Coronary artery (tissue), 2 donors: ENCODE measurements around the gene CDS1.

Experiments
- DNase-seq: peaks from one replicate; pipeline ENCODE4 v3.0.0-alpha.2; 2017; ENCODE audit warnings: low spot score
- H3K27ac ChIP-seq, 2 donors: fragments of 200-600 bp; sonication (generic); one replicate each; pipeline ENCODE4 v1.5.1; 2016 to 2019
- H3K4me3 ChIP-seq: fragments of 200-600 bp; sonication (generic); 2 replicates; pipeline ENCODE4 v1.5.1; 2016; ENCODE audit warnings: mild to moderate bottlenecking, moderate library complexity
- CTCF ChIP-seq: fragments of 200-600 bp; sonication (generic); IDR thresholded peaks from one replicate; pipeline ENCODE4 v1.5.1; 2019; ENCODE audit warnings: antibody characterized with exemption

The CDS1 gene

DNA sequence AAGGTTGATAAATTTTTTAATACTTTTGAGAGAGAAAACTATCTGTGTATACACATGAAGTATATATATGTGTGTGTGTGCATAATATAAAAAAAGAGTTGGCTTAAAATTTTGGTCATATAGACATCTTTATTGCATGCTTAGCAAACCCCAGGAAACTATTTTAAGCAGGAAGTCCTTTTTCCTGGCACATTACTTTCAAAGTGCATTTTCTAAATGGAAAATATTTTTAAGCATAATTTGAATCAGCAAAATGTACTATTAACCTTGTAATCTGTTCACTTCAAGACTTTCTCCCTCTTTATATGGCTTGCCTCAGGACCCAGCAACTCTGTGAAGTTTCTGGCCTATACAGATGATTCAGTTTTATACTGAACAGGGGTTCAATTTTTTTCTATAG is 106.3 kb downstream of the CDS1 start:
- H3K4me3 ChIP-seq, result no peak overlapping the region
- DNase-seq, result no peak
- no peak for TF ChIP-seq CTCF
- no peak overlapping the region for H3K27ac ChIP-seq

DNA sequence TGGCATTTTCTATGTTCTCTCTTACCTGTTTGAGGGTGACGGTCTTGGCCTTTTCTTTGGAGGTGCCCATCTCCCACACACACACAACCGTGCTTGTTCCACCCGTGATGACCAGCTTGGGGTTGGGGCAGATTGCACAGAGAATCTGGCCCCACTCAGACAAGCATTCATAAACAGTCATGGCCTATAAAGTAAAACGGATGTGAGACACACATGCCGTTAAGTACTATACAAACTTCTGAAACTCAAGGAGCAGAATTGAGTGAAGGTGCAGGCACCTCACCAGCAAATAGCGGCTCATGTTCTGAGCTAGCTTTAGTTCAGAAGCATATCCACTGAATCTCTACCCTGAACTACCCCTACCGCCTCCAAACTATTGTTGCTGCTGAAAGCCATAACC is 107.6 kb downstream of the CDS1 start:
- TF ChIP-seq CTCF, result no peak
- no peak overlapping the region for H3K4me3 ChIP-seq
- no peak overlapping the region for H3K27ac ChIP-seq
- DNase-seq, result no peak

GRCh38 chr4:84691170-84691691 is 108.3 kb downstream of the CDS1 start:
- TF ChIP-seq CTCF, result no peak
- H3K27ac ChIP-seq, result no peak overlapping the region
- no peak overlapping the region for H3K4me3 ChIP-seq
- no peak for DNase-seq

DNA sequence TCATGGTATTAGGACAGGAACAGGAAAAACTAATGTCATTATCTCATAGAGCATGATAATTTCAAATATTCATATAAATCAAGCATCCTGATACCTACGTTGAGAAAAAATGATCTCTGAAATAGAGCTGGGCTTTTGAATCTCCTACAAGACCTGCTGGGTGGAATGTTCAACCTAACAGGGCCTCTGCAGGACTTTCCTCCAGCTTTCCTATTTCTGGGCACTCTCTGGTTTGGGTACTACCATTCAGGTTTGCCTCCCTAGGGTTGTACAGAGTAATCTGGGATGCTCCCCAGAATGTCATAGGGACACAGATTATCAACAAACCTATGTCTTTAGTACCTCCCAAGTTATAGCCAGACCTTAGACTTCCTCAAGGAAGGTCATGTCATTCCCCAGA is 108.9 kb downstream of the CDS1 start:
- TF ChIP-seq CTCF, result no peak
- DNase-seq, result no peak
- Histone ChIP-seq H3K4me3 (no peak overlapping the region), H3K27ac (no peak overlapping the region)

DNA sequence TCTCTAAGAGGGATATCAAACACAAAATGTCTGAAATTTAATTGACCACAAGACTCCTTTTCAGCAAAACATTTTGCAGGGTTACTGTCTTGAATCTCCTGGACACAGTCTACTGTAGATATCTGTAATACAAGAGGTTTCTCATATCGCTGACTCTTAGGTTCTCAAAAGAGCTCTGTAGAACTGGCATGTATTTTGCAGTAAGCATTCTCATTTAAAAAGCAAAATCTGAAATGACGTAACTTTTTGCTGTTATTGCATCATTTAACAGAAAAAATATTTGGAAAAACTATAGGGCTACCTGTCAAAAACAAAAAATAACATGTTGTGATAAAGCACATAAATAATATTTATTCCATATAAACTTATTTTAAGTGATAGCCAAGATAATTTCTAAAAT is 114.2 kb downstream of the CDS1 start:
- DNase-seq, result no peak
- H3K27ac ChIP-seq, result no peak overlapping the region
- H3K4me3 ChIP-seq, result no peak overlapping the region
- TF ChIP-seq CTCF, result no peak

DNA sequence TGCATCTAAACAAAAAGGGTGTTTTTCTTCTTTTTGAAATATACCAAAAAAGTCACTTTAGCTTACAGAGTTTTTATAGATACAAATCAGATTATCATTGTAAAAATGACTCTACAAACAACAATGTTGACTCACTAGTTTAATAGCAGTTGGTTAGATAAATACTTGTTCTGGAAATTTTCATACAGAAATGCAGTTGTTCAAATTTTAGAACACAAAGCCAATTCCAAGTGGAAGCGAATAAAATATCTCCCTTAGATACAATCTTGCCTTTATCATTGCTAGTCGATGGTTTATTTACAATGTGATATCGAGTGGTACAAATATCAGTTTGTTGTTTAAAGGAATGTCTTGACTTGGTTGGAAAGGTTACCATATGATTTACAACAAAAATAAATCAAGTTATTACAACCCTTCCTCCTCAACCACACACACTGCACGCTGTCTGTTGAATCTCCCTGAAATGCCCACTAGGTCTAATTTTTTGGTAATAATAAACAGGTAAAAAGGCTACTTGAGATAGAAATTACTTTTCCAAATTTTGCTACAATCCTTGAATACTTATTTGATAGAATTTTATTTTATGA is 114.8 kb downstream of the CDS1 start:
- Histone ChIP-seq H3K27ac (no peak overlapping the region), H3K4me3 (no peak overlapping the region)
- no peak for DNase-seq
- TF ChIP-seq CTCF, result no peak

GRCh38 chr4:84699001-84699671 is 116.2 kb downstream of the CDS1 start:
- DNase-seq, result no peak
- TF ChIP-seq CTCF, result no peak
- H3K4me3 ChIP-seq, result no peak overlapping the region
- no peak overlapping the region for H3K27ac ChIP-seq
